Cardiac muscle cell (in vitro differentiated cells and primary cell): ENCODE results near the gene ENPP6. TPM values are rescaled to one million over a fixed set of nuclear protein-coding genes. Genes with fewer than 3 reads are reported as not detected.

Experiments
- DNase-seq, 2 donors: peaks; one replicate each; pipeline versions ENCODE4 v3.0.0 to v3.0.0-alpha.2; 2010 to 2017; ENCODE audit warnings: low read depth in 1 of 2, low spot score in 1 of 2
- H3K27ac ChIP-seq: fragments of 200-600 bp; sonication (generic); 2 replicates; pipeline ENCODE4 v1.5.1; 2016
- H3K27me3 ChIP-seq: fragments of 200-600 bp; sonication (generic); 2 replicates; pipeline ENCODE4 v1.6.0; 2016; ENCODE audit warnings: control low read depth
- H3K36me3 ChIP-seq: fragments of 200-600 bp; sonication (generic); 2 replicates; pipeline ENCODE4 v1.5.1; 2016; ENCODE audit warnings: control low read depth
- H3K4me1 ChIP-seq: fragments of 200-600 bp; sonication (generic); 2 replicates; pipeline ENCODE4 v1.8.1; 2017; ENCODE audit warnings: low read depth, mild to moderate bottlenecking, mixed run types
- H3K4me3 ChIP-seq: fragments of 200-600 bp; sonication (generic); 2 replicates; pipeline ENCODE4 v1.5.1; 2016; ENCODE audit warnings: mild to moderate bottlenecking
- H3K9me3 ChIP-seq: fragments of 200-600 bp; sonication (generic); 2 replicates; pipeline ENCODE4 v1.5.1; 2017; ENCODE audit warnings: low read depth, mild to moderate bottlenecking, control low read depth
- CTCF ChIP-seq: IDR thresholded peaks from 2 replicates; pipeline ENCODE4 v1.5.1; 2012; ENCODE audit warnings: low read depth, mild to moderate bottlenecking, low read length
- polyA plus RNA-seq: library from polyadenylated mRNA; unstranded; fragments of >200 nt; fragmentation: Nextera tagmentation; extraction: Ambion mirVana; gene quantifications from 2 replicates; pipeline ENCODE4 v1.2.1, GENCODE V29; 2016
- total RNA-seq: library from RNA; depleted of rRNA; stranded (reverse); fragments of >200 nt; gene quantifications from 2 replicates; pipeline ENCODE4 v1.2.3, GENCODE V29; 2016

ENPP6 gene
- total and polyA plus RNA-seq, 2 experiments from 2014 or later, result not detected

- TF ChIP-seq CTCF, result no peak
- peak in 1 of 2 donors; percentile 43 for DNase-seq
- Histone ChIP-seq H3K27me3 (no peaks in the 10 kb centered on the region), H3K9me3 (no peaks in the 10 kb centered on the region), H3K36me3 (no peaks in the 10 kb centered on the region), H3K4me1 (no peaks in the 10 kb centered on the region), H3K27ac (no peak overlapping the region), H3K4me3 (no peak overlapping the region)
Measured at GRCh38 chr4:184262901-184263300, 45.2 kb upstream of the ENPP6 start.

GRCh38 chr4:184261246-184261645 is 43.6 kb upstream of the ENPP6 start:
- H3K4me3 ChIP-seq, result no peak overlapping the region
- no peak overlapping the region for H3K27ac ChIP-seq
- no peaks in the 10 kb centered on the region for H3K4me1 ChIP-seq
- DNase-seq, result no peak
- no peaks in the 10 kb centered on the region for H3K36me3 ChIP-seq
- H3K9me3 ChIP-seq, result no peaks in the 10 kb centered on the region
- no peak for TF ChIP-seq CTCF
- no peaks in the 10 kb centered on the region for H3K27me3 ChIP-seq

DNA sequence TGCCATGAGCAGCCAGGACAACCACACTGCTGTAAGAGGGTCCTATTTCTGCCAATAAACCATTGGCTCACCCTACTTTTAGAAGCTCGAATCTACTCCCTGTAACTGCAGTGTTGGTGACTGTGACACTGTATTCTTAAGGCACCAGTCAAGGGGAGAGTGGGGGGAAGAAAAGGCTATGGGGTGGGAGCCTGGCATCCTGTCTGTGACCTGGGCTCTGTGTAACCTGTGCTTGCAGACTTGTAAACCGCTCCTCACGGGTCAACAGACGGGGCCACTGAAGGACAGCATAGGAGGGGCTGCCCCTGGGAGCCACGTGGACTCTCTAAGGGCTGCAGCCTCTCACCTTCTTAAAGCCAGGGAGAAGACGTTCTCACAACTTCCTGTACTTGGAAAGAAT is 42.2 kb upstream of the ENPP6 start:
- no peak for TF ChIP-seq CTCF
- Histone ChIP-seq H3K4me1 (no peaks in the 10 kb centered on the region), H3K4me3 (no peak overlapping the region), H3K36me3 (no peaks in the 10 kb centered on the region), H3K9me3 (no peaks in the 10 kb centered on the region), H3K27ac (no peak overlapping the region), H3K27me3 (no peaks in the 10 kb centered on the region)
- no peak for DNase-seq

- H3K36me3 ChIP-seq, result no peaks in the 10 kb centered on the region
- no peak overlapping the region for H3K4me3 ChIP-seq
- H3K4me1 ChIP-seq, result no peaks in the 10 kb centered on the region
- no peak for DNase-seq
- TF ChIP-seq CTCF, result no peak
- H3K27ac ChIP-seq, result no peak overlapping the region
- H3K9me3 ChIP-seq, result no peaks in the 10 kb centered on the region
- H3K27me3 ChIP-seq, result no peaks in the 10 kb centered on the region
Measured at GRCh38 chr4:184259081-184259480, 41.4 kb upstream of the ENPP6 start.

DNA sequence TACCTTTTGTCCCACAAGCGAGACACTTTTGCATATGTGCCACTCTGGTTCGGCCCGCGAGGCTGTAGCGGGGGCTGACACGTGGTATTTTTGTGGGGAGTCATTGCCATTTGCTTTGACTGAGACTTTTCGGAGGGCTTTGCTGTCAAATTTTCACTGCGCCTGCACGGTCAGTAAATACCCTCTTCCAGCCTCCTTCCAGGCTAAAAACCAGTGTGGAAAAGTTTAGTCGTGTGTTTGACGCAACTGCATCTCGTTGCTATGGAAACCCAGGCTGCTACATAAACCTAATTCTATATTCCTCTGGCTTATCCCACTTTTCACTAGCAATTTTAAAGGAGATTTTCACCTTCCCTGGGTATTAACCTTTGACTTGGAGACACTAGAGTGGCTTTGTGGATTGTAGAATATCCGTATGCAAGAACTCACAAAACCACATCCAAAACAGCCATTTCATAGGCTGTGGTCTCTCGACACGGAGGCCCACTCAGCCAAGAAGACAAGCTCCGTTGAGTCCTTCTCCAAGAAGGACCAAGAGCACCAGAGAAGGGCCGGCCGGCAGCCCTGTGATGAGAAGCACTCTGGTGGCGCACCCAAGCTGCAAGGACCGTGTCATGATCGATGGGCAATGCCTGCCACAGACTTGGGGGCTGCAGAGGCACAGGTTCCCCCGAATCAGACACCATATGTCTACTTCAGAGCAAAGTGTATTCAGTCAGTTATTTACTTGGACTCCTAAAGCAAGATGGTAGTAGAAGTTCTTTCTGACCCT is 38.4 kb upstream of the ENPP6 start:
- no peak overlapping the region for H3K27ac ChIP-seq
- H3K4me1 ChIP-seq, result no peaks in the 10 kb centered on the region
- H3K27me3 ChIP-seq, result no peaks in the 10 kb centered on the region
- no peak for DNase-seq
- H3K36me3 ChIP-seq, result no peaks in the 10 kb centered on the region
- H3K4me3 ChIP-seq, result no peak overlapping the region
- H3K9me3 ChIP-seq, result no peaks in the 10 kb centered on the region
- TF ChIP-seq CTCF, result no peak
